Choroid plexus epithelial cell (primary cell): ENCODE measurements around the gene CREB5.

ENCODE experiments used
- DNase-seq: peaks from one replicate; pipeline ENCODE4 v3.0.0-alpha.2; 2010; ENCODE audit warnings: low read depth
- H3K4me3 ChIP-seq: 2 replicates; pipeline ENCODE4 v1.5.1; 2011; ENCODE audit warnings: low read depth, mild to moderate bottlenecking, control low read depth, low read length, moderate library complexity
- TF ChIP-seq, protein P1 (sequence below): conservative IDR thresholded peaks from 2 replicates; pipeline ENCODE4 v1.5.1; 2011; ENCODE audit warnings: low read depth, mild to moderate bottlenecking, control low read depth, inconsistent platforms, low read length, moderate library complexity

The CREB5 gene

DNA sequence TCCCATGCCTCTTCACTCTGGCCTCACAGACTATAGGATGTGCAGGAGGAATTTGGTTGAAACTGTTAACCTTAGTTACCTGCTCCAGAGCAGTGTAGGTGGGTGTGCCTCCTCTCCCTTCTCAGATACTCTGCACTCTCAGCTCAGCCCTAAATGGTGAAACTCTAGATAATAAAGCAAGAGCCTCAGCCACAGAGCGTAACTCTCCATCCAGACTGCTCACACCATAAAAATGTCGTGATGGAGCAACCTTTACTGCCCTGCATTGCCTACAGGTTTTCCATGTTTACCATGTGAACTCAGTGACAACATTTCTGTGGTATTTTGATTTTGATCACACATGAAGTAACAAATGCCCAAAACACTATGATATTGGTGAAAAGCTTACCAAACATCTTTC, 227.7 kb downstream of the CREB5 start:
- TF ChIP-seq, protein P1, sequence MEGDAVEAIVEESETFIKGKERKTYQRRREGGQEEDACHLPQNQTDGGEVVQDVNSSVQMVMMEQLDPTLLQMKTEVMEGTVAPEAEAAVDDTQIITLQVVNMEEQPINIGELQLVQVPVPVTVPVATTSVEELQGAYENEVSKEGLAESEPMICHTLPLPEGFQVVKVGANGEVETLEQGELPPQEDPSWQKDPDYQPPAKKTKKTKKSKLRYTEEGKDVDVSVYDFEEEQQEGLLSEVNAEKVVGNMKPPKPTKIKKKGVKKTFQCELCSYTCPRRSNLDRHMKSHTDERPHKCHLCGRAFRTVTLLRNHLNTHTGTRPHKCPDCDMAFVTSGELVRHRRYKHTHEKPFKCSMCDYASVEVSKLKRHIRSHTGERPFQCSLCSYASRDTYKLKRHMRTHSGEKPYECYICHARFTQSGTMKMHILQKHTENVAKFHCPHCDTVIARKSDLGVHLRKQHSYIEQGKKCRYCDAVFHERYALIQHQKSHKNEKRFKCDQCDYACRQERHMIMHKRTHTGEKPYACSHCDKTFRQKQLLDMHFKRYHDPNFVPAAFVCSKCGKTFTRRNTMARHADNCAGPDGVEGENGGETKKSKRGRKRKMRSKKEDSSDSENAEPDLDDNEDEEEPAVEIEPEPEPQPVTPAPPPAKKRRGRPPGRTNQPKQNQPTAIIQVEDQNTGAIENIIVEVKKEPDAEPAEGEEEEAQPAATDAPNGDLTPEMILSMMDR: no peak
- H3K4me3 ChIP-seq: no peak overlapping the region
- DNase-seq: no peak

DNA sequence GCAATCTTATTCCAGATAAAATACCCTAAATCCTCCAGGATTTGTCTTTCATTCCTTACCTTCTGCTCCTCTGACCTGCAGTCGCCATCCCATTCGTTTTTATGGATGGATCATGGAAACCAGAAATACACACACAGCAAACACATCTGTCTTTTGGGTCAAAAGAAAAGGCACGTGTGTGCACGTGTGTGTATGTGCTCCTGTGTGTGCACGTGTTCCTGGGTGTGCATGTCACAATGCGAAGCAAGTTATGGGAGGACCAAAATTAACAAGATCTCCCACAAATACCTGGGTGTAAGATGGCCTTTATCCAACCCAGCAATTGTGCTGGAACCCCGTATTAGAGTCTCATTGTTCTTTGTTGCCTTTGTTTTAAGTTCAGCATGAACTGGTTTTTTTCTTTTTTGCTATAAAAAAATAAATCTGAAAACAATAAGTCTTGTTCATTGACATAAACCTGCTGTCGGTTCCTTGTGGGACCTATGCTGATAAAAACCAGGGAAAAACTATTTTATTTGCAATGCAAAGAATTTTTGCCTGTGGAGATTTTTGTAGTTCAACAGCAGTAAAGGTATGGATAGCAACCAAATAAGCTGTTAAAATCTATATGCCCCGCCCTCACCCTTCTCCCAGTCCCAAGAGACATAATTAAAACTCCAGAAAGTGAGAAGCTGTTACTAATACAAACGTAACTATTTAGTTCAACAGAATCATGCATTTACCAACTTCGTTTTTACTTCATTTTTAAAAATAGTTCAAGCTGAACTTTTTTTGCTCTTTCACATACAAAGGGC, 229.6 kb downstream of the CREB5 start:
- DNase-seq: no peak
- TF ChIP-seq, protein P1: no peak
- H3K4me3 ChIP-seq: no peak overlapping the region

DNA sequence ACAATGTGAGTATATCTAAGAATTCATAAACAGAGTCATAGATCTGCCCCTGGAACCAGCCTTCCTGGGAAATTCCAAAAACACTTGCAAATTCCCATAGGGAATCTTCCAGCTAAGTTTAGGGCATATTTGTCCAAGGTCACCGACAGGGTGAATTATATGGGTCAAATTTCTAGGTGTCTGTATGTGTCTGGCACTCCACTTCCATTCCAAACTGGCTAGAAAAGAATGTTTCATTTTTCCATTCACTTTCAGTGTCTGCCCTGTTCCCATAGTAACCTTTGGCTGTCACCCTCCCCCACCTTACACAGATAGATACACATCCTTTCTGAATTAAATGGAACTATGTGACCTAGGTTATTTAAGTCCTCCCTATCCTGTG, 230.9 kb downstream of the CREB5 start:
- DNase-seq: no peak
- TF ChIP-seq, protein P1: no peak
- no peak overlapping the region for H3K4me3 ChIP-seq

DNA sequence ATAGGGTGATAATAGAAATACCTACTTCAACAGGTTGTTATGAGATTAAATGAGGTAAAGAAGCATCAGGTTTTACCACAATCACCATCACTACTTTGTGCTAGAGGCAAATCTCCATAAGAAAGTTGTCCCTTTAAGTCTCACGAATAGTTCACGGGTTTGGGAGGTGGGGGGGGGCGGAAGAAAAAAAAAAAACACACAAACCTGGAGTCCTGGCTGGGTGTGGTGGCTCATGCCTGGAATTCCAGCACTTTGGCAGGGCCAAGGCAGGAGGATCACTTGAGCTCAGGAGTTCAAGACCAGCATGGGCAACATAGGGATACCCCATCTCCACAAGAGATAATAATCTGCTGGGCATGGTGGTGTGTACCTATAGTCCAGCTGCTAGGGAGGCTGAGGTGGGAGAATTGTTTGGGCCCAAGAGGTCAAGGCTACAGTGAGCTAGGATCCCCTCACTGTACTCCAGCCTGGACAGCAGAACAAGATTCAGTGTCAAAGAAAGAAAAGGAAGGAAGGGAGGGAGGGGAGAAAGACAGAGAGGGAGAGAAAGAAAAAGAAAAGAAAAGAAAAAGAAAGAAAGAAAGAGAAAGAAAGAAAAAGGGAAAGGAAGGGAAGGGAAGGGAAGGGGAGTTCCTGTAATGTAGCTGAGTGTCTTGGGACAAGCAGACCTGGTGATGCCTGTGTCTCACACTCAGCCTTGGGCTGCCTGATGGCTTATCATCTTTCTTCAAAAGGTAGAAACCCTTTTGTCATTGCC, 231.4 kb downstream of the CREB5 start:
- no peak for DNase-seq
- TF ChIP-seq, protein P1: no peak
- H3K4me3 ChIP-seq: no peak overlapping the region

DNA sequence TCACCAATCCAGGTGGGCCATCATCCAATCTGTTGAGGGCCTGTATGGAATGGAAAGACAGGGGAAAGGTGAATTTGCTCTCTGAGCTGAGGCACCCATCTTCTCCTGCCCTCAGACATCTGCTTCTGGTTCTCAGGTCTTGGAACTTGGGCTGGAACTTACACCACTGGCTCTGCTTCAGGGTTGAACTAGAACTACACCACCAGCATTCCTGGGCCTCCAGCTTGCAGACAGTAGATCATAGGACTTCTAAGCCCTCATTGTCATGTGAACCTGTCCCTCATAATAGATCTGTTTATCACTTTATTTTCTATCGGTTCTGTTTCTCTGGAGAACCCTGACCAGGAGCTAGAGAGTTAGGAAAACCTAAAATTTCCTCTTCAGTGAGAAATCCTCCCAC, 233.5 kb downstream of the CREB5 start:
- no peak overlapping the region for H3K4me3 ChIP-seq
- DNase-seq: no peak
- TF ChIP-seq, protein P1: no peak

DNA sequence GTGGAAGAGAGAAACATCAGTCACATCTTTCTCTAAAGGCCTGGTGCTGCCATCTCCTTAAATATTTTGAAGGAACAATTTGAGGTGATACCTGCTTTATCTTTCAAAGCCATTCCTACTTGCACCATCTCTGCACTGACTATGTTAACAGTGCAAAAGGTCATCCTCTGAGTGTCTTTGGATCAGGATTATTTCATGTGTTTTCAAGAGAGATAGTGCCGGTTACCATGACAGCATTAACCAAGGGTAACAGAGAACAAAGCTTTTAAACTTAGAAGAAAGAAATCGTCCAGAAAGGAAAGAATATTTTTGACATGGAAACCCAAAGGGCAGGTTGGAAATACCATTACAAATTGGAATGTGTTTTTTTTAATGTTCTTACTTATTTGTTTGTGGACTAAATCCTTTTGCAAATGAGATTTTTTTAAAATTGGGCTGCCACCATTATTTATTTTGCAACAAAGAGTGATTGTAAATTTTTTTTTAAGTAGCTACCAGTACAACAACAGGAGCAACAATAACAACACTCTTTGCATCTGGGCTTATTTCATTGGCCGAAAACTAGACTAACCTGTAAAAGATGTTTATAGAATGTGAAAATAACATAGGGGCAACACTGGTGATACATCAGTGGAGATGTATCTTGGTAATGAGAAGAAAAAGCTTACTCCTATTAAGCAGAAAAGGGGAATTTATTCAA, 234.2 kb downstream of the CREB5 start:
- no peak overlapping the region for H3K4me3 ChIP-seq
- TF ChIP-seq, protein P1: no peak
- DNase-seq: no peak
